ENCODE results near the gene GCLC. TPM values are rescaled to one million over a fixed set of nuclear protein-coding genes. Genes with fewer than 3 reads are reported as not detected.

GCLC gene
- total RNA-seq, 1 donor from 2014 or later, result 26.0 TPM

DNA sequence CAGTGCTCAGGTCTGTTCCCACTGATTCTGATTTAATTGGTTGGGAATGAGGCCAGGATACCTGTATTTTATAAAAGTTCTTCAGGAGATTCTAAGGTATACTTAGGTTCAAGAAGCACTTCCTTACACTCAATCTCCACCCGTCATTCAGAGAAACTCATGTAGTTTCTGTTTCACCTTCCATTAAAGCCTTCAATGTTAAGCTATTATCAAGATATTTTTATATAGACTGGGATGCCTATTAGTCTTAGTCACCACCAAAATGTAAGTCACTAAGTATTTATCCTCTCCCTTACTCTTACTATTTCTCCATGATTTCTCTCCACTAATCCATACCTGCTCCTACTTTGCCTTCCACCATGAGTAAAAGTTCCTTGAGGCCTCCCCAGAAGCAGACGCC, 38.1 kb upstream of the GCLC start:
- H3K4me1 Mint-ChIP-seq, result no peaks in the 10 kb centered on the region
- no peak overlapping the region for H3K27ac ChIP-seq
- no peaks in the 10 kb centered on the region for H3K9me3 Mint-ChIP-seq
- no peaks in the 10 kb centered on the region for H3K36me3 ChIP-seq
- H3K4me2 ChIP-seq, result no peak overlapping the region
- H3K9ac ChIP-seq, result no peak overlapping the region
- H3K36me3 Mint-ChIP-seq, result no peaks in the 10 kb centered on the region
- TF ChIP-seq EZH2phosphoT487 (IDR thresholded peaks at IDR 0.05) (no peak), CTCF (IDR thresholded peaks at IDR 0.05) (no peak), EZH2 (IDR thresholded peaks at IDR 0.05) (no peak)
- H4K20me1 ChIP-seq (ENCODE audit: low read depth), result no peaks in the 10 kb centered on the region
- no peak overlapping the region for H3K4me3 Mint-ChIP-seq
- no peaks in the 10 kb centered on the region for H3K27me3 ChIP-seq
- no peaks in the 10 kb centered on the region for H3F3A ChIP-seq (ENCODE audit: low read depth)
- H3K27me3 Mint-ChIP-seq (ENCODE audit: insufficient read depth, low read depth), result no peaks in the 10 kb centered on the region
- no peaks in the 10 kb centered on the region for H3K79me2 ChIP-seq (ENCODE audit: low read depth)
- no peaks in the 10 kb centered on the region for H3K9me3 ChIP-seq (ENCODE audit: low read depth)
- no peak overlapping the region for H2AFZ ChIP-seq (replicated peaks)
- no peak overlapping the region for H3K27ac Mint-ChIP-seq
- H3K4me1 ChIP-seq, result no peaks in the 10 kb centered on the region
- no peak overlapping the region for H3K4me3 ChIP-seq
- no peak for DNase-seq (ENCODE audit: low spot score)

DNA sequence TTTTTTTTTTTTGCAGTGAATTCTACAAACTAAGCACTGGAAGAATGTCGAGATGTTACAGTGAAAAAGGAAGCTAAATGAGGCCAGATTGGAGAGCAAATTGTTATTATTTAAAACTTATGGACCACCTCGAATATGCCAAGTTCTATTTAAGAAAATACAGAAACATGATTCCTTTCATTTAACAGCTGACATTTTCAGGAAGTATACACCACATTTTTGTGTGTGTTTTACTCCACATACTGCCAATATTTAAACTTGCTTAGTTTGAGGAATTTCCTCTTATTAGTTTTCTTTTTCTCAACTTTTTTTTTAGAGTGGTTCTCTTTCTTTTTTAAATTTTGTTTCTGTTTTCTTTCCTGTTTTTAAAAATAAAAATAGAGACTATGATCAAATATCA, 37.0 kb upstream of the GCLC start:
- Histone ChIP-seq H3K9me3 (ENCODE audit: low read depth) (no peaks in the 10 kb centered on the region), H3K36me3 (no peaks in the 10 kb centered on the region), H3K79me2 (ENCODE audit: low read depth) (no peaks in the 10 kb centered on the region), H3K4me3 (no peak overlapping the region), H3F3A (ENCODE audit: low read depth) (no peaks in the 10 kb centered on the region), H3K27ac (no peak overlapping the region), H2AFZ (replicated peaks) (no peak overlapping the region), H3K4me1 (no peaks in the 10 kb centered on the region), H3K27me3 (no peaks in the 10 kb centered on the region), H3K9ac (no peak overlapping the region), H3K4me2 (no peak overlapping the region), H4K20me1 (ENCODE audit: low read depth) (no peaks in the 10 kb centered on the region)
- no peak for DNase-seq (ENCODE audit: low spot score)
- H3K27me3 Mint-ChIP-seq (ENCODE audit: insufficient read depth, low read depth), result no peaks in the 10 kb centered on the region
- H3K4me1 Mint-ChIP-seq, result no peaks in the 10 kb centered on the region
- H3K36me3 Mint-ChIP-seq, result no peaks in the 10 kb centered on the region
- no peak overlapping the region for H3K4me3 Mint-ChIP-seq
- TF ChIP-seq EZH2 (IDR thresholded peaks at IDR 0.05) (no peak), EZH2phosphoT487 (IDR thresholded peaks at IDR 0.05) (no peak), CTCF (IDR thresholded peaks at IDR 0.05) (no peak)
- H3K9me3 Mint-ChIP-seq, result no peaks in the 10 kb centered on the region
- H3K27ac Mint-ChIP-seq, result no peak overlapping the region

DNA sequence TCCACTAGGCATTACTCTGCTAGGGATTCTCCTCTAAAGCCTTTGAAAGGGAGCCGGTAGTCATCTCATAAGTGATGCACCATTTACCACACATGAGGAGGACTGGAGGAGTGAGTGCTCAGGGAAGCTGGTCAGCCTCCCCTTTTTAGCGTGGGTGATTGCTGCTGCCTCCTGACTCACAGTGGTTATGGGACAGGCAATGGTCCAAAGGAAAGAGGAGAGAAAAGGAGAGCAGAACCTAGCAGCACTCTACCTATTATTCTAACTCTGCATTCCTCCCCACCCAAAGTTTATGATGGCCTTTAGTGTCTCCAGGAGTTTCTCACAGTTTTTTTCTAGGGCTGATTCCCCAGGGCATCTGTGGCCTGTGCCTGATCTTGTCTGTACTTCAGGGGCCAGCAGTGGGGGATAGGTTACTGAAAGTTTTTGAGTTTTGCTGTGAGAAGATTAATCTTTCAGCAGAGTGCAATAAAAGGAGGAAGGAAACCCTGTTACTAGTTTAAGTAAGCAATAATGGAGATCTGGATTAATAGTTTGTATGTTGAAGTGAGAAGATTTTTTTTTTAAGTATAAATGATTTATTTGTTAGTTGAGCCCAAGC, 36.4 kb upstream of the GCLC start:
- Mint-ChIP-seq H3K4me1 (no peaks in the 10 kb centered on the region), H3K9me3 (no peaks in the 10 kb centered on the region), H3K4me3 (no peak overlapping the region), H3K36me3 (no peaks in the 10 kb centered on the region), H3K27ac (peak overlapping the region; percentile 8), H3K27me3 (ENCODE audit: insufficient read depth, low read depth) (no peaks in the 10 kb centered on the region)
- no peaks in the 10 kb centered on the region for H3K36me3 ChIP-seq
- no peak overlapping the region for H3K27ac ChIP-seq
- no peaks in the 10 kb centered on the region for H3K27me3 ChIP-seq
- H3K9ac ChIP-seq, result no peak overlapping the region
- H3K4me3 ChIP-seq, result no peak overlapping the region
- H3F3A ChIP-seq (ENCODE audit: low read depth), result no peaks in the 10 kb centered on the region
- no peak for DNase-seq (ENCODE audit: low spot score)
- H4K20me1 ChIP-seq (ENCODE audit: low read depth), result no peaks in the 10 kb centered on the region
- no peaks in the 10 kb centered on the region for H3K4me1 ChIP-seq
- H3K79me2 ChIP-seq (ENCODE audit: low read depth), result no peaks in the 10 kb centered on the region
- TF ChIP-seq EZH2 (IDR thresholded peaks at IDR 0.05) (no peak), CTCF (IDR thresholded peaks at IDR 0.05) (no peak), EZH2phosphoT487 (IDR thresholded peaks at IDR 0.05) (no peak)
- no peak overlapping the region for H3K4me2 ChIP-seq
- no peaks in the 10 kb centered on the region for H3K9me3 ChIP-seq (ENCODE audit: low read depth)
- H2AFZ ChIP-seq (replicated peaks), result peak overlapping the region; percentile 15

Measured in neural progenitor cell (in vitro differentiated cells).